HG03354 (cell line): ENCODE data around the gene MYOZ1.
A peak's percentile ranks its signal among the peaks of the same experiment; 100 is the strongest.
"Not testable (repeated sequence)": the region's sequence is repeated elsewhere in the genome, so short reads cannot be mapped to it uniquely, and the experiment has no call there.

Experiments used
- ATAC-seq: cut with Tn5 transposase; IDR thresholded peaks from one replicate; pipeline ENCODE4 v1.9.1; 2021; ENCODE audit warnings: mild to moderate bottlenecking; ENCODE audit not compliant: unreplicated experiment, poor library complexity, severe bottlenecking

Gene MYOZ1

DNA sequence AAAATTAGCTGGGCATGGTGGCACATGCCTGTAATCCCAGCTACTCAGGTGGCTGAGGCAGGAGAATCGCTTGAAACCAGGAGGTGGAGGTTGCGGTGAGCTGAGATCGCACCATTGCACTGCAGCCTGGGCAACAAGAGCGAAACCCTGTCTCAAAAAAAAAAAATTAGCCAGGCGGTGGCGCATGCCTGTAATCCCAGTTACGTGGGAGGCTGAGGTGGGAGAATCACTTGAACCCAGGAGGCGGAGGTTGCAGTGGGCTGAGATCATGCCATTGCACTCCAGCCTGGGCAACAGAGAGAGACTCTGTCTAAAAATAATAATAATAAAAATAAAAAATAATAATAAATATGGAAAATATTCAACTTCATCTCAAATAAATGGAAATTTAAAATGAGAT is 24.1 kb downstream of the MYOZ1 start:
- not testable (repeated sequence) for ATAC-seq

DNA sequence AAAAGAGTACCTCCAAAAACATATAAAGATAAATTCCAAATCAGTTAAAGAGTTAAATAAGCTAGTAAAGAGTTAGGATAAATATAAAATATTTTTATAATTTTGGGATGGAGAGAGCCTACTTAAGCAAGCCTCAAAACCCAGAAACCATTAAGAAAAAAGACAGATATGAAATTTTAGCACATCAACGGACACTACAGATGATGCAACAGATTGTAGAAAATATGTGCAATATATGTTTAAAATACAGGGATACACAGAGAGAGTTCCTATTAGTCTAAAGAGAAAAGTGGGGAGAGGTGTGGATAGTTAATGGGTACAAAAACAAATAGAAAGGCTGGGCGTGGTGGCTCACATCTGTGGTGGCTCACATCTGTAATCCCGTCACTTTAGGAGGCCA is 26.6 kb downstream of the MYOZ1 start:
- ATAC-seq, result no peak

DNA sequence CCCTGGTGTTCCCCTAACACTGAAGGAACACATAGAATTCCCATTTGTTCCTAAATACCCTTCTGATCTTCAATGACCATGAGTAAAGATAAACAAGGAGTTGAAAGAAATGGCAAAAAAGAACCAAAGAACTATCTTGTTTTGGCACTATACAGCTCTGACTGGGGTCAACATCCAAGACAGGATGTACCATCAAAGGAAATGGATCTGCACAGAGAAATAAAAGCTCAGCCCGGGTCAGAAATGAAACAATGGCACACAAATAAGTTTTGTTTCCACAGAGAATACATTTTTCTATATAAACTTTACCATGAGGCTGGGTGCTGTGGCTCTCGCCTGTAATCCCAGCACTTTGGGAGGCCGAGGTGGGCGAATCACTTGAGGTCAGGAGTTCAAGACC is 32.2 kb downstream of the MYOZ1 start:
- no peak for ATAC-seq

DNA sequence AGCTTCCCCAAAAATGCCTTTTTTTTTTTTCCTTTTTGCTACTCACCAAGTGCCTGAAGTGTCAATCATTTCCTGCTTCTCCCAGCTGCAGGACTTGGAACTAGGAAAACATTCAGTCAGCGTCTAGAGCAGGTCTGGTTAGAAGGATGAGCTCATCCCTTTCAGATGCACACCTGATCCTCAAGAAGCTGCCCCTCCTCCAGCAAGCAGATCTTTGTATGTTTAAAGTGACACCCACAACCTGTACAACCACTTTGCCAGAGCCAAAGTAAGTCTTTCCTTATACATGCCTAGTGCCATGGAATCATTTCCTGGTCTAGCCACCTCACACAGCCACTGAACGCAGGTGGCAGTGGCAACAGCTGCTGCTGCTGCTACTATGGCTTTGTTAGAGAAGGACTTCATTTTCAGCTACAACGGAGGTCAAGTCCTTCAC is 39.8 kb downstream of the MYOZ1 start:
- no peak for ATAC-seq

DNA sequence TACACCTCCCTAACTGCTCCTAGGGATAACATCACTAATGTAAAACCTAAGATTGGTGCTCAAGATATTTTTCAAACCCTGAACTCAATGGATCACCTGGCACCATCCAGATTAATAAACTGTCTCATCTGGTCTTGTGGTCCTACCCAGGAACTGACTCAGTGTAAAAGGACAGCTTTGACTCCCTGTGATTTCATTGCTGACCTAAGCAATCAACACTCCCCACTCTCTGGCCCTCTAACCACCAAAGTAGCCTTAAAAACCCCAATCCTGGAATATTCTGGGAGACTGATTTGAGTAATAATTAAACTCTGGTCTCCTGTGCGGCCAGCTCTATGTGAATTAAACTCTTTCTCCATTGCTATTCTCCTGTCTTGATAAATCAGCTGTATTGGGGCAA is 43.9 kb downstream of the MYOZ1 start:
- ATAC-seq, result no peak

DNA sequence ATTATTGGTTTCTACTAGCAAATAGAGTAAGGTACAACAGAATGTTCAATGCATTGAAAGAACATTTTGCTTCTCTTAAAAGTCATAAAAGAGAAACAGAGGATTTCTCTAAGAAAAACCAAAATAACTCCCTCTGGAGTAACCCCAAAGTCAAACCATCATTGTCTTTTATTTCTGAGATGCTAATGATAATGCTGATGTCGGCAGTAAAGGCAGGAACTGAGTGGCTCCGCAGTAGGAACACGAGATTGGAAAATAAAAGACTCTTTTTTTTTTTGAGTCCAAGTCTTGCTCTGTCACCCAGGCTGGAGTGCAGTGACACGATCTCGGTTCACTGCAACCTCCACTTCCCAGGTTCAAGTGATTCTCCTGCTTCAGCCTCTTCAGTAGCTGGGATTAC is 47.5 kb downstream of the MYOZ1 start:
- ATAC-seq, result no peak

DNA sequence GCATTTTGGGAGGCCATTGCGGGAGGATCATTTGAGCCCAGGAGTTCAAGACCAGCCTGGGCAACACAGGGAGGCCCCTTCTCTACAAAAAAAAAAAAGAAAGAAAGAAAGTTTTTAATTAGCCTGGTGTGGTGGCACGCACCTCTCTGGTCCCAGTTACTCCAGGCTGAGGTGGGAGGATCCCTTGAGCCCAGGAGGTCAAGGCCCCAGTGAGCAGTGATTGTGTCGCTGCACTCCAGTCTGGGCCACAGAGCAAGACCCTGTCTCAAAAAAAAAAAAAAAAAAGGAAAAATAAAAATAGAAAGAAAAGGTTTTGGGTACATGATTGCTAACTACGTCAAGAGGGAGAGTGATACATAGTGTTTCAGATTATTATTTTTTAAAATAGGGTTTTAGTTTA is 48.2 kb downstream of the MYOZ1 start:
- no peak for ATAC-seq

DNA sequence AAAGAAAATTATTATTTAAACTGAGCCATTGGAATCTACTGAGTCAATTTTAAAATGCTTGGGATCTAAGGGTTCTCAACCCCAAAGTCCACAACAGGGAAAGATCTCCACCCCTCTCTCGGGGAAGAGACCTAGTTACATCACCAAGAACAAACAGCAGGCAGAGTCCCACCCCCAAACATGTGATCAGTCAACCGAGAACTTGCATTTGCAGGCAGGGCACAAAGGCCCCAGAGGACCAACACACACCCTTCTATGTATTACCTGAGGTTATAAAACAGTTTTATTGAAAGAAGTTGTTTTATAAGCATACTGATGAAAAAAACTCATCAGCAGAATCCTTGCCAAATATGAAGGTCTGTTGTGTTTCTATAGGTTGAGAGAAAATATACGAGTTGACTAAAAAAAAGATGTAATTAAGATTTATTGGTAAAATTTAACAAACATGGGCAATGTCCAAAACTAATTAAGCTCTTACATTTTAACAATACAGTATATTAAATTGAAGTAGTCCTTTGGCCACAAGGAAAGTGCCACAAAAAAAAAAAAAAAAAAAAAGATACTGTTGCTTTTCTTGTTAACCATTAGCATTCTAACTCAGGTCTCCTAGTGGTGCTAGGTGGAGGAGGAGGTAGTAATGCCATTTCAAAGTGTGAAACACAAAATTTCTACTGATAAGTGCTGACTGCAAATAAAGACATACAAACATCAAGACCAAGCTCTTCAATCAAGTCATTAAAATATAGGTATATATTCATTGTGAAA is 49.2 kb downstream of the MYOZ1 start:
- no peak for ATAC-seq

DNA sequence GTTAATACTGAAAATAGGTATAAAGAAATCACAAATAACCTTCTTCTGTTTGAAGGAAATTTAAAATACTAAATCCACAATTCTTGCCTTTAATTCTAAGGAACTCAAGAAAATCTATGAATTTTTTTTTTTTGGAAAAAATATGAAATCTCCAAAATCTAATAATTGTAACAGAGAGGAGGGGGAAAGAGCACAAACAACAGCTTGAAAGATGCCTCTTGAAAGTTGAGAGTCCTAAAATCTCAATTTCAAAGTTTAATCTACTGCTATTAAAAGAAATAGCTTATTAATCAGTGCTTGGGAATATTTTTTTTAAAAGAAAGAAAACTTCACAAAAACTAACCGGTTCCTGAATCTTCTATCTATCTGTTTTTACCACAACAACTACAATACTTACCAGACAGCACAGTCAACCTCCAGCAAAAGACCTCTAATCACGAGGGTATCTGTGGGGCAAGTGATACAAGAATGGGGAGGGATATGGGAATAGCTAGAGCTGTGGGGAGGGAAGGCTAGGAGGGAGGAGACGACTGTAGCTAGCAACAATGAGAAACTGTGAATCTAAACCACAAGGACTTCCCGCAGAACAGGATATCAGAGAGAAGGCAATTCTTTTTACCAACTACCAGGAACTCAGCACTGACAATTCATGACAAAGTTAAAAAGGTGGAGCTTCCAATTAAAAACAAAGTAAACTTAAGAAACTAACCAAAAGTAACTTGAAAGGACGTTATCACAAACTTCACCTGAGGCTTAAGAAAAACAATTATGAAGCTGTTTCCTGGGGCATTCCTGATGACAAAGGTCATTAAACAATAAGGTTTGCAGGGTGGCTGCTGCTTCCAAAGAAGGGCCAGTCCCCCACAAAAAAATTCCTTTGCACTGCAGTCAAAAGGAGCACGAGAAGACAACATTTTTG is 50.1 kb downstream of the MYOZ1 start, which contains the start of gene USP54:
TSS of gene USP54 (minus strand) at position 462 of the 919 bp plus-strand sequence. CDS start 15,684 bp downstream, outside the sequence.
- no peak for ATAC-seq

DNA sequence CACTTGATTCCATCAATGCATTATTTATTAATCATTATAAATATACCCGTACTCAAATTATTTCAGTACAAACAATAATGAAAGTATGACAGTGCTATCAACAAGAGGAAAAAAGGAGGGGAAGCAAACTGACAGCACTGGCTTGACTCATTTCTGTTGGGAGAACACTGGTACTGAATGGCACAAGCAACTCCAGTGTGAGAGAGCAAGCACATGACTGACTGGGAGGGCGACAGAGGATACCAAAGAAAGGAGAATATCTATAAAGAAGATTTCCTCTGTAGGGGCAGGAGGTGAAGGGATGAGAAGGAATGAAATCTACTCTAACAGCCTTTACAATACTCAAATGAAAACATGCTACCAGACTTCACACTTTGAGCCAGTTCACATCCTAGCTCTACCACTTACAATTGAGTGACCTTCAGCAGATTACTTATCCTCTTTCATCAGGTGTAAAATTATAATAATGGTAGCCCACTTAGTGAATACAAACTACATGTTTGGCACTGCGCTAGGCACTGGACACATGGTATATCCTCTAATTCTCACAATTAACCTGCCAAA is 51.6 kb downstream of the MYOZ1 start:
- ATAC-seq, result no peak

DNA sequence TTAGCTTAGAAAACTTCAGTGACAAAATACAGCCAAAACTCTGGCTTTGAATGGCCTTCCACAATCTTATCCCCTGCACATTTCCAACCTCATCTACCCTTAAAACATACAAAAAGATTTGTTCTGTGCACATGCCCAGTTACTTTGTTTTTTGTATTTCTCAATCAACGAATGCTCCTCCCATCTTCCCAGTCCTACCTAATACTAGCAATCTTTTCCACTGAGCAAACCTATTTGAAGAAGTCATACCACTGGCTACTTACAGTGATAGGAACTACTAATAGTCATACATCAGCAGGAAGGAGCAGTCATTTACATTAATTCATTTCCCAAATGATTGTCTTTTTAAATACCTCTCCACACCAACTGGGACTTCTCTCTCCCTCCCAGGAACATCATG is 52.6 kb downstream of the MYOZ1 start:
- ATAC-seq, result no peak

DNA sequence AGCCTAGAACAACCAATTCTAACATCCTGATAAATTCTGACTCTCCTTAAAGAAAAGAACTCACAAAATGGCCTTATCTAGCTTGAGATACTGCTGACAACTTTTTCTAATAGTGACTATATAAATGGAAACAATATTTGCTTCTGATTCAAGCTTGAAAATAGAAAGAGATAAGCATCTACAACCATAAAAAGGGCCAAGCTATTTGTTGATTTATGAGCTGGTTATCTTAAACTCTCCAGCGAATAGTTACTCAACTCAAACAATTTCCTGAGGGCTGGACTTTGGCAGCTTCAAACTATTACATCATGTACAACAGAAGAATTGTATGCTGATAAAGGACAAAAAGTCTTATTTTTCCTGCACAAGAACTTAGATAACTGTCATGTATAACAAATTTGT is 54.7 kb downstream of the MYOZ1 start:
- ATAC-seq, result no peak

DNA sequence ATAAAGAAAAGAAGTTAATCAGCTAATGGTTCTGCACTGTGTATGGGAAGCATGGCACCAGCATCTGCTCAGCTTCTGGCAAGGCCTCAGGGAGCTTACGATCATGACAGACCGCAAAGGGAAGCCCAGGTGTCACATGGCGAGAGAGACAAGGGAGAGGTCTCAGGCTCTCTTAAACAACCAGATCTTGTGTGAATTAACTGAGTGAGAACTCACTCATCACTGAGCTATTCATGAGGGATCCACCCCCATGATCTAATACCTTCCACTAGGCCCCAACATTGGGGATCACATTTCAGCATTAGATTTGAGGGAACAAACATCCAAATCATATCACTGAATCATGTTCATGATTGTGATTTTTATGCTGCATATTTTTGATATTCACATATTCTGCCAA is 55.9 kb downstream of the MYOZ1 start:
- ATAC-seq, result no peak

DNA sequence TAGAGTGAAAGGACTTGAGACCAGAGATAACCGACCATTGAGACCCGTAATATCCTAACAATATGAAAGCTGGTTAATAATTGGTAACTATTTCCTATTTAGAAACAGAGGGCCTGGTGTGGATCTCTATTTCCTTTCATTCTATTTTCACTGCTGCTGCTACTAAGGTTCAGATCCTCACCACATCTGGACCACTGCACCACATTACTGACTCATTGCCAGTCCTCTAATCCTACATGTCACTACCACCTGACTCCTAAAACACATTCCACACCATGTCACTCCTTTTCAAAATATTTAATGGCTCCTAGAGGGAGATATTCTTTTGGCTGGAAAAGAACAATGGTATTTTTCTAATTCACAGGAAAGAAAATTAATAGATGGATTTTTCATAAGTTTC is 56.5 kb downstream of the MYOZ1 start:
- peak; percentile 77 for ATAC-seq

DNA sequence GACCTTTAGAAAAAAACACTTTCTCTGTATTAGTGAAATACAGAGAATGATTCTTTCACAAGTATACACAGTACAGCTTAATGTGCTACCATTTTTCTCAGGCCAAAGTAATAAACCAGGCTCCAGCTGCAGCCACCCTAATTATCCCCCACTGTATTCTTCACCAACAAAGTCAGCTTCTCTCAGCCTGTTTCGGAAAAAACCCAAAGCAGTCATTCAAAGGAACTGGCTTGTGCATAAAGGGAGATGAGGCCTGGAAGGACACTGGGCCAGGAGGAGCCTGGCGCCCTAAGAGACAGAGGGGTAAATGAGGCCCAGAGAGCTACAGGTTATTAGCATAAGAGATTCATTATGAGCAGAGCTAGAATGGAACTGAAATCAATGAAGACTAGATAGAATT is 59.4 kb downstream of the MYOZ1 start:
- no peak for ATAC-seq
